ENCODE results near the gene FGFR2. TPM values are rescaled to one million over a fixed set of nuclear protein-coding genes. Genes with fewer than 3 reads are reported as not detected.

Gene FGFR2
- total RNA-seq, 1 donor, result 0.86 TPM

- no peak for DNase-seq (ENCODE audit: low read depth)
- no peak overlapping the region for H3K4me3 ChIP-seq (ENCODE audit: low read depth, low read length)
- TF ChIP-seq CTCF (IDR thresholded peaks at IDR 0.05; ENCODE audit: insufficient read depth, low read depth, low read length), result no peak
Observed at GRCh38 chr10:121468726-121469125, 129.5 kb downstream of the FGFR2 start.

GRCh38 chr10:121466424-121466823 lies 131.8 kb downstream of the FGFR2 start:
- no peak overlapping the region for H3K4me3 ChIP-seq (ENCODE audit: low read depth, low read length)
- no peak for TF ChIP-seq CTCF (IDR thresholded peaks at IDR 0.05; ENCODE audit: insufficient read depth, low read depth, low read length)
- no peak for DNase-seq (ENCODE audit: low read depth)

- no peak overlapping the region for H3K4me3 ChIP-seq (ENCODE audit: low read depth, low read length)
- DNase-seq (ENCODE audit: low read depth), result no peak
- no peak for TF ChIP-seq CTCF (IDR thresholded peaks at IDR 0.05; ENCODE audit: insufficient read depth, low read depth, low read length)
Observed at GRCh38 chr10:121465215-121465614, 133.0 kb downstream of the FGFR2 start.

- no peak overlapping the region for H3K4me3 ChIP-seq (ENCODE audit: low read depth, low read length)
- TF ChIP-seq CTCF (IDR thresholded peaks at IDR 0.05; ENCODE audit: insufficient read depth, low read depth, low read length), result no peak
- DNase-seq (ENCODE audit: low read depth), result no peak
Observed at GRCh38 chr10:121464517-121464916, 133.7 kb downstream of the FGFR2 start.

- H3K4me3 ChIP-seq (ENCODE audit: low read depth, low read length), result no peak overlapping the region
- no peak for TF ChIP-seq CTCF (IDR thresholded peaks at IDR 0.05; ENCODE audit: insufficient read depth, low read depth, low read length)
- no peak for DNase-seq (ENCODE audit: low read depth)
Observed at GRCh38 chr10:121462955-121463354, 135.3 kb downstream of the FGFR2 start.

- no peak for DNase-seq (ENCODE audit: low read depth)
- H3K4me3 ChIP-seq (ENCODE audit: low read depth, low read length), result no peak overlapping the region
- no peak for TF ChIP-seq CTCF (IDR thresholded peaks at IDR 0.05; ENCODE audit: insufficient read depth, low read depth, low read length)
Observed at GRCh38 chr10:121462281-121462680, 136.0 kb downstream of the FGFR2 start.

- DNase-seq (ENCODE audit: low read depth), result no peak
- no peak for TF ChIP-seq CTCF (IDR thresholded peaks at IDR 0.05; ENCODE audit: insufficient read depth, low read depth, low read length)
Observed at GRCh38 chr10:121461307-121461706, 136.9 kb downstream of the FGFR2 start.

More at GRCh38 chr10:121461307-121461706, 136.9 kb downstream of the FGFR2 start:
- no peak overlapping the region for H3K4me3 ChIP-seq (ENCODE audit: low read depth, low read length)
